Liver (tissue), 9 donors: ENCODE measurements around the gene KIF26A. TPM values are rescaled to one million over a fixed set of nuclear protein-coding genes. Genes with fewer than 3 reads are reported as not detected.

Experiments
- DNase-seq: peaks from one replicate; pipeline ENCODE4 v3.0.0-alpha.2; 2017; ENCODE audit warnings: low spot score
- H3K27ac ChIP-seq, 2 donors: one replicate each; pipeline ENCODE4 v1.7.0; 2013; ENCODE audit warnings: inconsistent platforms in 2 of 2, low read length in 2 of 2, control low read depth in 1 of 2, low read depth in 1 of 2, mild to moderate bottlenecking in 1 of 2
- H3K27me3 ChIP-seq, 4 donors: one replicate each; pipeline versions ENCODE4 v1.6.1 to v1.7.0; 2013; ENCODE audit warnings: low read length in 3 of 4, inconsistent platforms in 1 of 4, mild to moderate bottlenecking in 1 of 4, moderate library complexity in 1 of 4; ENCODE audit not compliant: control insufficient read depth in 4 of 4, insufficient read depth in 4 of 4
- H3K36me3 ChIP-seq, 4 donors: one replicate each; pipeline versions ENCODE4 v1.6.1 to v1.7.0; 2013; ENCODE audit warnings: low read length in 3 of 4, mild to moderate bottlenecking in 3 of 4, low read depth in 1 of 4, moderate library complexity in 1 of 4; ENCODE audit not compliant: control insufficient read depth in 4 of 4, insufficient read depth in 3 of 4
- H3K4me1 ChIP-seq, 4 donors: one replicate each; pipeline versions ENCODE4 v1.6.1 to v1.7.0; 2013; ENCODE audit warnings: low read length in 3 of 4, mild to moderate bottlenecking in 3 of 4, moderate library complexity in 1 of 4; ENCODE audit not compliant: control insufficient read depth in 4 of 4, insufficient read depth in 4 of 4
- H3K4me3 ChIP-seq, 3 donors: one replicate each; pipeline versions ENCODE4 v1.6.1 to v1.7.0; 2013; ENCODE audit warnings: low read length in 3 of 3, control low read depth in 1 of 3, low read depth in 1 of 3, mild to moderate bottlenecking in 1 of 3
- H3K9ac ChIP-seq, 2 donors: one replicate each; pipeline ENCODE4 v1.7.0; 2013; ENCODE audit warnings: low read length in 2 of 2, mild to moderate bottlenecking in 2 of 2, moderate library complexity in 2 of 2, control low read depth in 1 of 2, low read depth in 1 of 2
- H3K9me3 ChIP-seq, 4 donors: one replicate each; pipeline versions ENCODE4 v1.6.1 to v1.7.0; 2013; ENCODE audit warnings: low read length in 3 of 4; ENCODE audit not compliant: control insufficient read depth in 4 of 4
- ATF3 ChIP-seq: IDR thresholded peaks from 2 replicates; pipeline ENCODE4 v1.6.1; 2016; ENCODE audit warnings: antibody characterized with exemption
- CTCF ChIP-seq: fragments of 150-350 bp; IDR thresholded peaks from 2 replicates; pipeline ENCODE4 v1.5.1; 2017; ENCODE audit warnings: improper control_type of control experiment, low read depth, low read length; ENCODE audit not compliant: missing input control
- EGR1 ChIP-seq, 2 donors: IDR thresholded peaks; 2 replicates each; pipeline ENCODE4 v1.6.1; 2016 to 2018; ENCODE audit warnings: antibody characterized with exemption in 2 of 2, low read depth in 2 of 2
- FOXA1 ChIP-seq: IDR thresholded peaks from 2 replicates; pipeline ENCODE4 v1.6.1; 2016; ENCODE audit warnings: antibody characterized with exemption
- FOXA2 ChIP-seq: IDR thresholded peaks from 2 replicates; pipeline ENCODE4 v1.6.1; 2016; ENCODE audit warnings: antibody characterized with exemption
- GABPA ChIP-seq, 2 donors: IDR thresholded peaks in 1 of 2; conservative IDR thresholded peaks in 1 of 2; 2 replicates each; pipeline ENCODE4 v1.6.1; 2016; ENCODE audit warnings: antibody characterized with exemption in 2 of 2, mild to moderate bottlenecking in 1 of 2, moderate library complexity in 1 of 2
- HNF4A ChIP-seq, 2 donors: conservative IDR thresholded peaks; 2 replicates each; pipeline ENCODE4 v1.6.1; 2016; ENCODE audit warnings: antibody characterized with exemption in 2 of 2, mild to moderate bottlenecking in 2 of 2
- HNF4G ChIP-seq: IDR thresholded peaks from 2 replicates; pipeline ENCODE4 v1.6.1; 2016; ENCODE audit warnings: antibody characterized with exemption
- JUND ChIP-seq, 2 donors: IDR thresholded peaks; 2 replicates each; pipeline ENCODE4 v1.6.1; 2016; ENCODE audit warnings: antibody characterized with exemption in 2 of 2
- MAX ChIP-seq: IDR thresholded peaks from 2 replicates; pipeline ENCODE4 v1.6.1; 2016; ENCODE audit warnings: antibody characterized with exemption
- RAD21 ChIP-seq, 2 donors: IDR thresholded peaks; 2 replicates each; pipeline ENCODE4 v1.6.1; 2016; ENCODE audit warnings: antibody characterized with exemption in 2 of 2, mild to moderate bottlenecking in 2 of 2
- REST ChIP-seq: IDR thresholded peaks from 2 replicates; pipeline ENCODE4 v1.6.1; 2016; ENCODE audit warnings: antibody characterized with exemption, mild to moderate bottlenecking
- RXRA ChIP-seq, 2 donors: IDR thresholded peaks; 2 replicates each; pipeline ENCODE4 v1.6.1; 2017 to 2018; ENCODE audit warnings: antibody characterized with exemption in 2 of 2, mild to moderate bottlenecking in 1 of 2
- SP1 ChIP-seq: IDR thresholded peaks from 2 replicates; pipeline ENCODE4 v1.6.1; 2018; ENCODE audit warnings: antibody characterized with exemption, mild to moderate bottlenecking
- TAF1 ChIP-seq: conservative IDR thresholded peaks from 2 replicates; pipeline ENCODE4 v1.6.1; 2016; ENCODE audit warnings: antibody characterized with exemption, mild to moderate bottlenecking
- YY1 ChIP-seq: IDR thresholded peaks from 2 replicates; pipeline ENCODE4 v1.6.1; 2016; ENCODE audit warnings: antibody characterized with exemption, mild to moderate bottlenecking
- ZBTB33 ChIP-seq: IDR thresholded peaks from 2 replicates; pipeline ENCODE4 v1.6.1; 2016; ENCODE audit warnings: antibody characterized with exemption
- WGBS: extraction: QIAGEN DNeasy Blood & Tissue Kit; methylation state at CpG from one replicate; pipeline ENCODE4 v1.1.7; 2013; 5-methylcytosine and 5-hydroxymethylcytosine counted together
- polyA plus RNA-seq, 2 donors: library from polyadenylated mRNA; stranded (reverse) in 1 of 2; unstranded in 1 of 2; fragments of 200-250 nt in 1 of 2; fragments of >200 nt in 1 of 2; fragmentation: Nextera tagmentation in 1 of 2; extraction: Ambion mirVana in 1 of 2; gene quantifications; one replicate each; pipeline versions ENCODE4 v1.2.1 to v1.2.3, GENCODE V29; 2013 to 2015
- total RNA-seq, 2 donors: library from RNA; depleted of rRNA; stranded (reverse); fragments of >200 nt; gene quantifications; one replicate each; pipeline ENCODE4 v1.2.3, GENCODE V29; 2014
- donor health status: healthy.
- donor health status: healthy.
- donor health status: healthy.
- donor health status: healthy.
- donor health status: healthy.

Gene KIF26A
- total and polyA plus RNA-seq, 4 donors: 0.07 to 10.2 (median 1.3) TPM

GRCh38 chr14:104104076-104104901 lies 34.1 kb upstream of the KIF26A start:
- DNase-seq: no peak
- peaks cover 0 to 9% (median 3%) of the 10 kb centered on the region in 4 donors for H3K36me3 ChIP-seq
- H3K4me3 ChIP-seq: no peak overlapping the region
- 83% methylated on average over 35 of the region's 35 CpGs for WGBS
- no peaks in the 10 kb centered on the region for H3K4me1 ChIP-seq
- TF ChIP-seq HNF4G: no peak
- H3K27me3 ChIP-seq: no peaks in the 10 kb centered on the region
- H3K9me3 ChIP-seq: no peaks in the 10 kb centered on the region
- H3K9ac ChIP-seq: no peak overlapping the region
- no peak overlapping the region for H3K27ac ChIP-seq

GRCh38 chr14:104105071-104105821 lies 33.1 kb upstream of the KIF26A start:
- peaks cover 0 to 2% (median 0%) of the 10 kb centered on the region in 4 donors for H3K4me1 ChIP-seq
- no peak overlapping the region for H3K27ac ChIP-seq
- H3K9me3 ChIP-seq: no peaks in the 10 kb centered on the region
- H3K36me3 ChIP-seq: peaks cover 0 to 7% (median 3%) of the 10 kb centered on the region in 4 donors
- H3K9ac ChIP-seq: no peak overlapping the region
- no peak for TF ChIP-seq RAD21 (IDR thresholded peaks at IDR 0.05)
- no peak for TF ChIP-seq FOXA2
- TF ChIP-seq REST: no peak
- TF ChIP-seq HNF4A (conservative IDR thresholded peaks at IDR 0.05): no peak
- TF ChIP-seq ATF3: no peak
- no peak for TF ChIP-seq FOXA1
- no peak for TF ChIP-seq RXRA (IDR thresholded peaks at IDR 0.05)
- TF ChIP-seq CTCF: no peak
- no peak for TF ChIP-seq EGR1 (IDR thresholded peaks at IDR 0.05; ENCODE audit: low read depth in 2 of 2)
- TF ChIP-seq TAF1: no peak
- no peak for TF ChIP-seq HNF4G
- no peak for TF ChIP-seq MAX
- no peak for TF ChIP-seq SP1
- TF ChIP-seq ZBTB33: no peak
- no peak for TF ChIP-seq YY1
- no peak for TF ChIP-seq GABPA (IDR thresholded peaks at IDR 0.05 in 1 of 2, conservative IDR thresholded peaks at IDR 0.05 in 1 of 2)
- no peak for TF ChIP-seq JUND (IDR thresholded peaks at IDR 0.05)
- no peak for DNase-seq
- no peaks in the 10 kb centered on the region for H3K27me3 ChIP-seq
- H3K4me3 ChIP-seq: no peak overlapping the region
- 85% methylated on average over 27 of the region's 27 CpGs for WGBS
